Endothelial cell of umbilical vein (primary cell): ENCODE results near the gene TIMP4. TPM values are rescaled to one million over a fixed set of nuclear protein-coding genes. Genes with fewer than 3 reads are reported as not detected.

Source experiments
- BruUV-seq: library from RNA; stranded (reverse); fragments of 400-500 nt; replicated peaks from 2 replicates; lab custom pipeline; 2021; lab: Mats Ljungman, UMichigan
- CTCF ChIA-PET: fragments of 300-600, 350-600 bp; sonication (Branson Sonifier 250); formaldehyde crosslinking; loops from one replicate; lab custom pipeline; 2021; ENCODE audit warnings: antibody characterized with exemption, inconsistent platforms; lab: Charles Lee
- POLR2A ChIA-PET: fragments of 300-600, 350-600 bp; sonication (Branson Sonifier 250); formaldehyde crosslinking; loops from one replicate; lab custom pipeline; 2021; ENCODE audit warnings: antibody characterized with exemption, inconsistent platforms; lab: Charles Lee
- DNase-seq: peaks from one replicate; pipeline ENCODE4 v3.0.0-alpha.2; 2011; ENCODE audit warnings: low read depth, low spot score
- FAIRE-seq: peaks from 2 replicates; lab custom pipeline; 2011; peaks lifted over from hg19 to GRCh38; lab: Jason Lieb, UNC
- H2AFZ ChIP-seq: 2 replicates; pipeline ENCODE4 v1.6.0; 2012; ENCODE audit warnings: low read depth, low read length, control low read depth, inconsistent platforms
- H3K27ac ChIP-seq: 2 replicates; pipeline ENCODE4 v1.5.1; 2011; ENCODE audit warnings: low read depth, mild to moderate bottlenecking, control low read depth, low read length, moderate library complexity; ENCODE audit not compliant: insufficient read depth
- H3K27me3 ChIP-seq, 2 experiments: 2 replicates each; pipeline versions ENCODE4 v1.6.0 to v1.6.1; 2011; ENCODE audit warnings: low read length in 2 of 2, mixed read lengths in 1 of 2; ENCODE audit not compliant: control insufficient read depth in 2 of 2, insufficient read depth in 2 of 2
- H3K36me3 ChIP-seq, 2 experiments: 2 replicates in 1 of 2; 3 replicates in 1 of 2; pipeline ENCODE4 v1.5.1; 2011; ENCODE audit warnings: low read length in 2 of 2, mild to moderate bottlenecking in 1 of 2, moderate library complexity in 1 of 2; ENCODE audit not compliant: control insufficient read depth in 2 of 2, insufficient read depth in 2 of 2; ENCODE audit errors: extremely low read depth in 1 of 2
- H3K4me1 ChIP-seq: 3 replicates; pipeline ENCODE4 v1.5.1; 2011; ENCODE audit warnings: mild to moderate bottlenecking, low read length; ENCODE audit not compliant: control insufficient read depth, insufficient read depth; ENCODE audit errors: extremely low read depth
- H3K4me2 ChIP-seq: 2 replicates; pipeline ENCODE4 v1.6.1; 2011; ENCODE audit warnings: low read length, control low read depth, mixed read lengths; ENCODE audit not compliant: insufficient read depth
- H3K4me3 ChIP-seq, 3 experiments: fragments of 200-600 bp in 1 of 3; sonication (generic), shearing (Covaris generic) in 1 of 3; replicated peaks in 1 of 3; 2 replicates each; pipeline ENCODE4 v1.5.1; 2011 to 2016; ENCODE audit warnings: control low read depth in 3 of 3, low read length in 3 of 3, mild to moderate bottlenecking in 2 of 3, inconsistent platforms in 1 of 3, low read depth in 1 of 3, moderate library complexity in 1 of 3; ENCODE audit not compliant: insufficient read depth in 1 of 3
- H3K79me2 ChIP-seq: 2 replicates; pipeline ENCODE4 v1.6.0; 2012; ENCODE audit warnings: low read length, inconsistent platforms; ENCODE audit not compliant: control insufficient read depth, insufficient read depth
- H3K9ac ChIP-seq: replicated peaks from 2 replicates; pipeline ENCODE3; 2011; ENCODE audit warnings: low read length, control low read depth; ENCODE audit not compliant: insufficient read depth; ENCODE audit errors: extremely low read depth
- H3K9me1 ChIP-seq: replicated peaks from 3 replicates; pipeline ENCODE4 v1.6.0; 2011; ENCODE audit warnings: mild to moderate bottlenecking, low read length; ENCODE audit not compliant: control insufficient read depth, insufficient read depth; ENCODE audit errors: extremely low read depth
- H3K9me3 ChIP-seq: replicated peaks from 2 replicates; pipeline ENCODE4 v1.5.1; 2012; ENCODE audit warnings: low read length, inconsistent platforms; ENCODE audit not compliant: control insufficient read depth, insufficient read depth
- H4K20me1 ChIP-seq: replicated peaks from 2 replicates; pipeline ENCODE3; 2011; ENCODE audit warnings: mild to moderate bottlenecking, low read length; ENCODE audit not compliant: control insufficient read depth, insufficient read depth; ENCODE audit errors: extremely low read depth
- CTCF ChIP-seq, 2 donors: IDR thresholded peaks; 1 replicate in 1 of 2; 2 replicates in 1 of 2; pipeline ENCODE4 v1.5.1; 2011; ENCODE audit warnings: low read length in 2 of 2, mild to moderate bottlenecking in 2 of 2, moderate library complexity in 2 of 2, control low read depth in 1 of 2, inconsistent platforms in 1 of 2, low read depth in 1 of 2; ENCODE audit not compliant: insufficient read depth in 1 of 2; ENCODE audit errors: extremely low read depth in 1 of 2
- EZH2 ChIP-seq: IDR thresholded peaks from 2 replicates; pipeline ENCODE4 v1.6.1; 2012; ENCODE audit warnings: borderline replicate concordance, low read depth, mild to moderate bottlenecking, moderate library complexity, low read length, inconsistent platforms; ENCODE audit not compliant: severe bottlenecking
- FOS ChIP-seq: IDR thresholded peaks from 2 replicates; pipeline ENCODE4 v1.6.1; 2011; ENCODE audit warnings: mild to moderate bottlenecking, low read length, moderate library complexity, borderline replicate concordance; ENCODE audit not compliant: insufficient read depth
- GATA2 ChIP-seq: IDR thresholded peaks from 2 replicates; pipeline ENCODE4 v1.7.0; 2011; ENCODE audit warnings: low read depth, mild to moderate bottlenecking, moderate library complexity, mixed read lengths, low read length; ENCODE audit not compliant: insufficient read length, insufficient read depth
- JUN ChIP-seq: IDR thresholded peaks from 2 replicates; pipeline ENCODE4 v1.6.1; 2011; ENCODE audit warnings: borderline replicate concordance, low read depth; ENCODE audit not compliant: insufficient read length, insufficient read depth
- MAX ChIP-seq: IDR thresholded peaks from 2 replicates; pipeline ENCODE4 v1.6.1; 2011; ENCODE audit not compliant: insufficient read depth, insufficient read length
- MYC ChIP-seq: IDR thresholded peaks from one replicate; pipeline ENCODE4 v1.6.1; 2011; ENCODE audit warnings: mild to moderate bottlenecking, low read depth, low read length
- POLR2A ChIP-seq: IDR thresholded peaks from 2 replicates; pipeline ENCODE4 v1.6.1; 2012; ENCODE audit warnings: low read depth, mild to moderate bottlenecking, control low read depth, low read length
- POLR2AphosphoS5 ChIP-seq: IDR thresholded peaks from 2 replicates; pipeline ENCODE4 v1.6.1; 2012; ENCODE audit warnings: low read depth, mild to moderate bottlenecking, control low read depth, low read length, moderate library complexity; ENCODE audit not compliant: insufficient read depth
- dilution Hi-C: fragments of 300-500 bp; cut with MboI; formaldehyde crosslinking; loops from one replicate; pipeline ENCODE4 v1.15.0; 2019; ENCODE audit warnings: low sequenced_read_pairs; ENCODE audit not compliant: extremely low pct_ligation_motif_present
- intact Hi-C: fragments of 100-400 bp; cut with micrococcal nuclease; formaldehyde crosslinking; loops from one replicate; pipeline ENCODE4 v1.10.0; 2022
- polyA plus RNA-seq, 4 experiments: library from polyadenylated mRNA; depleted of rRNA in 3 of 4; stranded (reverse) in 3 of 4; unstranded in 1 of 4; fragments of >200 nt; gene quantifications; 2 replicates each; pipeline versions ENCODE4 v1.2.1 to v1.2.3, GENCODE V29; 2011 to 2012; ENCODE audit warnings: missing spikeins in 1 of 4
- total RNA-seq: library from RNA; stranded (reverse); gene quantifications from 2 replicates; pipeline ENCODE4 v1.2.3, GENCODE V29; 2021

Gene TIMP4
- total and polyA plus RNA-seq, 2 donors (not counting 3 experiments of a cell fraction or from before 2014, with no cell fraction given) = 0.07 to 0.40 TPM

GRCh38 chr3:12114251-12114650 is 44.5 kb downstream of the TIMP4 start:
- H3K9me3 ChIP-seq = no peaks in the 10 kb centered on the region
- intact Hi-C loops = no loop called here
- H2AFZ ChIP-seq = no peak overlapping the region
- TF ChIP-seq CTCF (IDR thresholded peaks at IDR 0.05; ENCODE audit: extremely low read depth in 1 of 2, insufficient read depth in 1 of 2, low read depth in 1 of 2, low read length in 2 of 2) (no peak), EZH2 (no peak), POLR2A (no peak), MYC (no peak), POLR2AphosphoS5 (no peak), GATA2 (no peak), MAX (no peak), FOS (no peak), JUN (no peak)
- dilution Hi-C loops = no loop called here
- no peaks in the 10 kb centered on the region for H3K9me1 ChIP-seq
- no peak for DNase-seq
- ChIA-PET CTCF (interaction anchor here (1.0 kb wide), 1 partner anchor 366 kb away, joined by 3 read pairs; no protein-coding TSS in a partner anchor), POLR2A (no interaction called here)
- no peak overlapping the region for H3K4me2 ChIP-seq
- H3K27me3 ChIP-seq = peaks cover 2 to 13% of the 10 kb centered on the region in 2 experiments
- no TSS peak for BruUV-seq
- no peaks in the 10 kb centered on the region for H3K36me3 ChIP-seq
- FAIRE-seq = no peak
- H4K20me1 ChIP-seq = no peaks in the 10 kb centered on the region
- H3K79me2 ChIP-seq = no peaks in the 10 kb centered on the region
- H3K4me3 ChIP-seq = no peak overlapping the region
- H3K4me1 ChIP-seq = no peaks in the 10 kb centered on the region
- no peak overlapping the region for H3K9ac ChIP-seq
- H3K27ac ChIP-seq = no peak overlapping the region
